Activated CD8-positive, alpha-beta memory T cell treated with anti-CD3 and anti-CD28 coated beads for 36 hours (primary cell): ENCODE data around the gene KLK4. TPM values are rescaled to one million over a fixed set of nuclear protein-coding genes. Genes with fewer than 3 reads are reported as not detected.

Experiments
- total RNA-seq, 2 experiments: library from RNA; stranded (reverse); gene quantifications; one replicate each; pipeline ENCODE4 v1.2.3, GENCODE V29; 2021

KLK4 gene
- total RNA-seq, 2 experiments from 2014 or later, result not detected

Other genes with a start within 250 kb of the KLK4 start
- gene SHANK1, start 191.6 kb downstream of the KLK4 start, total RNA-seq, result not detected
- under 1 TPM; 0.63 to 0.70 TPM for gene CLEC11A, start 188.0 kb downstream of the KLK4 start, total RNA-seq
- not detected for gene GPR32, start 140.9 kb downstream of the KLK4 start, total RNA-seq
- gene ACP4, start 121.0 kb downstream of the KLK4 start, total RNA-seq, result not detected
- under 1 TPM in 1 of 2 experiments, not detected in 1; 0.29 TPM for gene KLK1, start 87.6 kb downstream of the KLK4 start, total RNA-seq
- gene KLK15, start 77.8 kb downstream of the KLK4 start, total RNA-seq, result not detected
- not detected for gene KLK3, start 56.5 kb downstream of the KLK4 start, total RNA-seq
- not detected for gene KLK2, start 38.0 kb downstream of the KLK4 start, total RNA-seq
- gene KLK5, start 41.6 kb upstream of the KLK4 start, total RNA-seq, result not detected
- gene KLK6, start 58.2 kb upstream of the KLK4 start, total RNA-seq, result not detected
- gene KLK7, start 72.5 kb upstream of the KLK4 start, total RNA-seq, result not detected
- gene KLK8, start 90.2 kb upstream of the KLK4 start, total RNA-seq, result not detected
- gene KLK10, start 108.3 kb upstream of the KLK4 start, total RNA-seq, result not detected
- gene KLK11, start 115.2 kb upstream of the KLK4 start, total RNA-seq, result not detected
- not detected for gene KLK12, start 123.6 kb upstream of the KLK4 start, total RNA-seq
- gene KLK13, start 153.7 kb upstream of the KLK4 start, total RNA-seq, result not detected
- under 1 TPM; 0.21 to 0.57 TPM for gene KLK14, start 171.5 kb upstream of the KLK4 start, total RNA-seq
- gene CTU1, start 197.0 kb upstream of the KLK4 start, total RNA-seq, result 10 to 100 TPM; 11.5 to 12.1 TPM
- under 1 TPM; 0.29 to 0.48 TPM for gene SIGLEC9, start 213.5 kb upstream of the KLK4 start, total RNA-seq
- gene SIGLEC7, start 230.9 kb upstream of the KLK4 start, total RNA-seq, result not detected